ENCODE measurements around the gene CLIC3. TPM values are rescaled to one million over a fixed set of nuclear protein-coding genes. Genes with fewer than 3 reads are reported as not detected.

CLIC3 gene
- polyA plus RNA-seq, 4 donors = 0.34 to 1.4 (median 0.57) TPM

DNA sequence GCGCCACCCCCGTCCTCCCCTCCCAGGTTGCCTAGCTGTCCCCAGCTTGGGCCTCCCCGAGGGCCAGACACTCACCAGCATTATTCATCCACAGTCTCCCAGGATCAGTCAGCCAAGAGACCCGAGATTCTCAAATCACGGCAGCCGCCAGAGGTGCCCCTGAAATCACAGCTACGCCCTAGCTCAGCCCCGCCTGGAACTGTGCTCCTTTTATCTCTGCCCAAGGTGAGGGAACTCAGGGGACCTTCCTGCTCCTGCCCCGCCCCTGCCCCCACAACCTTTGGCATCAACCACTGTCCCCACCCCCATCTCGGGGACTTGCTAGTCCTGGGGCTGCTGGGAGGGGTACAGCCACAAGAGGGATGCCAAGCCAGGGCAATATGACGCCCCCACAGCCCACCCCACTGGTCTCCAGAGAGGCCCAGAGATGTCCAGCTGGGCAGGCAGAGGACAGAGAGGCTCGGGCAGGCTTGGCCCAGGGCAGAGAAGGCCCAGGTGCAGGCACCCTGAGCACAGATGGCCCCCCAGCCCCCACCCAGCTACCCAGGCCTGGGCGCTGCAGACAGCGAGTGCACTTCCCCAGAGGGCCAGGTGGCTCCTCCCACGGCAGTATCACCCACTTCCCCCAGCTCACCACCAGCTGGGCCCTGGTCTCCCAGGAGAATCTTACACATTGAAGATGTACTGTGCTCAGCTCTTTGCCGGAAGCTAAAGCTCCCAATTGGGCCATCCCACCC, 35.7 kb upstream of the CLIC3 start, which contains the start of gene FUT7:
FUT7 (minus strand) TSS at position 185 of the 737 bp plus-strand sequence; CDS start at position 88, 97 bp downstream.
- DNase-seq (ENCODE audit: low read depth in 4 of 4, low spot score in 3 of 4) = no peak

DNA sequence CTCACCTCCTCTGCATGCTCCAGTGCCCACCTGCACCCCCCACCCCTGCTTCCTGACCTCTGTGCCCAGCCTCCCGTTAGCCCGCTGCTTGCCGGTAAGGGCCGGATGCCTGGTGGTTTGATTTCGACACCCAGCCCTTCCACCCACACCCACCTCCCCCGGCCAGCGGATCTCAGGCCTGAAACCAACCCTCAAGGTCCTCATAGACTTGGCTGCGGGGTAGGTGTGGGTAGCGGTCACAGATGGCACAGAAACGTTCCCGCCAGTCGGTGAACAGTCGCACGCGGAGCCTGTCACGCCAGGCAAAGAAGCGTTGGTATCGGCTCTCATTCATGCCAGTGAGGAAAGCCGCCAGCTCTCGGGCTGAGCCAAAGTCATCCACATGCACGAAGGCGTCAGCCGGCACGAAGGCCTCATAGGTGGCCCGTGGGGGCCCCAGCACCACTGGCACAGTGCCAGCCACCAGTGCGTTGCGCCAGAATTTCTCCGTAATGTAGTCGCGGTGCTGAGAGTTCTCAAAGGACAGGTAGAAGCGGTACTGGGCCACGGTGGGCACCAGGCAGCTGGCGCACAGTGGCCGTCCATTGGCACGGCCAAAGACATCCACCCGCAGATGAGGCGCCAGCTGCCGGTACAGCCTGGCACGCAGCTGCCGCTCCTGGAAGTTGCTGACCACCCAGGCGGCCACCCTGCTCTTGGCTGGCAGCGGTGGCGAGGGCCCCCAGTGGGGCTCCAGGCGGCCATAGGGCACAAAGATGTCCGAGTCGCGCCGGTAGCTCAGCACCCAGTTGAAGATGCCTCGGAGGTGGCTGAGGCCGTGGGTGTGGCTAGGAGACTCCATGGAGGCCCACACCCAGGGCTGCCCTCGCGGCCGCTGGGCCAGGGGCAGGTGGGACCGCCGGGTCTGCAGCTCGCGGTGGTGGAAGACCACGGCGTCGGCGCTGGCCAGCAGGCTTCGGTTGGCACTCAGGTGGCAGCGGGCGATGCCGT, 34.5 kb upstream of the CLIC3 start:
- no peak for DNase-seq (ENCODE audit: low read depth in 4 of 4, low spot score in 3 of 4)

DNA sequence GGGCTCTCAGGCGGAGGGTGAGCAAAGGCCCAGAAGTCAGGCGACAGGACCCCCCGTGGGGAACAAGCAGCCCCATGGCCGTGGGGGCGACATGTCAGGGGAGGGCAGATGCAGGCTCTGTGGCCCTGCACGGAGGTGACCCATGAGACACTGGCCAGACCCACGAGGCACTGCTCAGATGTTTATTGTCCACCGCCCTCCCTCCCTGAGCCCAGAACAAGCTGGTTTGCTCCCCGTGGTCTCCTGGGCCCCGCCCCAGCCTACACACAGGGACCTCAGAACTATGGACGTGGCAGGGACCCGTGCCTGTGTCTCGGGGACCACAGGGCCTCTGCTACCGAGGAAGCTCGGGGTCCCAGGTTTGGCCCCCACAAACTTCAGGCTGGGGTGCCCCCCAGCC, 33.6 kb upstream of the CLIC3 start:
- no peak for DNase-seq (ENCODE audit: low read depth in 4 of 4, low spot score in 3 of 4)

DNA sequence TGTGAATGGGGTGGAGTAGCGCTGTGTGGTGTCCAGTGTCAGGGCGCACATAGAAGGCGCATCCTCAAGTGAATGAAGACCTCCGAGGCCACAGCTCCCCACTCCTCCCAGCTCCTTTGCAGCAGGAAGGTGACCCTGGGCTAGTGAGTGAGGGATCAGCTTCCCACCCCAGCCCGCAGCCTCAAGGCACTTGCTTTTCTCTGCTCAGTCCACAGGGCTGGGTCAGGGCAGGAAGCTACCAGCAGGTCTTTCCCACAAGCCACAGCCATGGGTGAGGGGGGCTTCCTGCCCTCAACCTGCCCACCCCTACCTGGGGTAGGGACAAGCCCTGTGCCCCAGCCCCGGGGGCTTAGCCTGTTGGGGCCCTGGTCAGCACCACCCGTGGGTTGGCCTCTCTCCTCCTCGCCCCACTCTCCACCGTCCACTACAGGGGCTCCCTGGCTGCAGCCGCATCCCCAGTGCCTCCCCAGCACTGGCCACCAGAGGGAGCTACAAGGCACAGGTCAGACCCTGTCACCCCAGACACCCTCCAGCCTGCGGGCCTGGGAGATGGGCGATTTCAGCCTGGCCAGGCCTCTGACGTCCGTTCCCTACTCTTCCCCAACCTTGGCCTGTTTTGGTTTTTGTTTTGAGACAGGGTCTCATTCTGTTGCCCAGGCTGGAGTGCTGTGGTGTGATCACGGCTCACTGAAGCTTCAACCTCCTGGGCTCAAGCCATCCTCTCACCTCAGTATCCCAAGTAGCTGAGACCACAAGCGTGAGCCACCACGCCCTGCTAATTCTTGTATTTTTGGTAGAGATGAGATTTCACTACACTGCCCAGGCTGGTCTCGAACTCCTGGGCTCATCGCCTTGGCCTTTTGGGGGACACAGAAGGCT, 32.9 kb upstream of the CLIC3 start:
- no peak for DNase-seq (ENCODE audit: low read depth in 4 of 4, low spot score in 3 of 4)

DNA sequence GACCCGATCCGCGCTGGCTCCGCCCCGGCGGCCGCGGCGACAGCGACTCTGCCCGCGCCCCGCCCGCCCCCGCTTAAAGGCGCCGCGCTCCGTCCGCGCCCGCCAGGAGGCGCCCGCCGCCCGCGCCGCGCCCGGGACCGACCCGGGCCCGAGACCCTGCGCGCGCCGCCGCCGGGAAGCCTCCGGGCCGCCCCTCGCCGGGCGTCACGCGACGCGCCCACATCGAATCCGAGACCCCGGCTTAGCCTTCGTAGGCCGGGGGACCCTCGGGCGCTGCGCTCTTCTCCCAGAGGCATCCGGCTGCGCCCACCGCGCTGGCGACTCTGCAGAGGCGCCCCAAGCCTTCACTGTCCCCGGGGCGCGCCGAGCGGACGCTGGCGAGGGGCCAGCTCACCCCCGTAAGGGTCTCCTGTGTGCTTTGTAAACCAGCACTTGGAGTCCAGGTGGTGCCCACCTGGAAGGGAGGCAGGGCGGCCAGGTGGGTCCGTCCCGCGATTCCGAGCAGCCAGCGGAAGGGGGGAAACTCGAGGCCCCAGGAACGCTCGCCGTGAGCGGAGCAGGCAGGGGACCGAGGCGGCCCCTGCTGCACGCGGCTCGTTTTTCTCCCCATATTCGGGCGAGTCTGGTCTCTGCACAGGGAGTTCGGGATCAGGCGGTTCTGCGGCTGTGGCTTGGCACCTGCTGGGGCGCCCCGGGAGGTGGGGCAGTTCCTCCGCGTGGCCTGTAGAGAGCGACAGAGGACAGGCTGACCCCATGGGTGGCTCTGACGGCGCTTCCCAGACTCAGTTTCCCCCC, 32.1 kb upstream of the CLIC3 start:
- DNase-seq (ENCODE audit: low read depth in 4 of 4, low spot score in 3 of 4) = no peak

DNA sequence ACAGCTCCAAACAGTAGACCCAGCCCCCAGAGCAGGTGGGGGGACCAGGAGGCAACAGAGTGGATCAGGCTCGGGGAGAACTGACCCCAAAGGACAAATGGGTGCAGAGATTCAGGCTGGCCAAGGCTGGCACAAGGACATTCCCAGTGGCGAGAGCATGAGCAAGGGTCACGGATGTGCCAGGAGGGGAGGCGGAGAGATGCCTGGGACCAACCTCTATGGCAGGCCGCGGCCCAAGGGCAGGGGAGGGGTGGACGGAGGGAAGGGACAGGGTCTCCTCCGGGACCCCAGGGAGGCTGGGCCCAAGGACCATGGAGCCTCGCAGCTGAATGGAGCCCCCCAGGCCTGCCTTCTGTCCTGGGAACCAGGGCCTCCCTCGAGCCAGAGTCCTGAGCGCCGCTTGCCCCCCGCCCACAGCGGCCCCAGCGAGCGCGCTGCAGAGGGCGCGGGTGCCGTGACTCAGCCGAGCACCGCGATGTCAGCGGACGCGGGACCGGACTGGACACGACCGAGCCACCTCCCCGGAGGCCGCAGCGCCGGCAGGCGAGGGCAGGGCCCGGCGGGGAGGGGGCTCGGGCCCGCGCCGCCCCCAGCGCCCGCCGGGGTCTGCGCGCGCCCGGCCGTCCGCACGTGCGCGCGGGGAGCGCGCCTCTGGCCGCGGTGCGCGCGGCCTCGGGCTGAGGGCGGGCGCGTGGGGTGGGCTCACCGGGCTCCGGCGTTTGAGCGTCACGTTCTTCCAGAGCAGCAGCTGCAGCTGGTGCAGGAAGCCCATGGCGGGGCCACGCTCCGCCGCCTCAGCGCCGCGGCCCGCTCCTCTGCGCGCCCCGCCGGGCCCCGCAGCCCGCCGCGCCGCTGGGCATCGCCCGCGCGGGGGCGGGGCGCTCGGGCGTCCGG, 31.2 kb upstream of the CLIC3 start, which contains the start of gene ABCA2:
ABCA2 (minus strand) TSS at position 869 of the 894 bp plus-strand sequence; CDS start at position 772, 97 bp downstream.
- no peak for DNase-seq (ENCODE audit: low read depth in 4 of 4, low spot score in 3 of 4)

DNA sequence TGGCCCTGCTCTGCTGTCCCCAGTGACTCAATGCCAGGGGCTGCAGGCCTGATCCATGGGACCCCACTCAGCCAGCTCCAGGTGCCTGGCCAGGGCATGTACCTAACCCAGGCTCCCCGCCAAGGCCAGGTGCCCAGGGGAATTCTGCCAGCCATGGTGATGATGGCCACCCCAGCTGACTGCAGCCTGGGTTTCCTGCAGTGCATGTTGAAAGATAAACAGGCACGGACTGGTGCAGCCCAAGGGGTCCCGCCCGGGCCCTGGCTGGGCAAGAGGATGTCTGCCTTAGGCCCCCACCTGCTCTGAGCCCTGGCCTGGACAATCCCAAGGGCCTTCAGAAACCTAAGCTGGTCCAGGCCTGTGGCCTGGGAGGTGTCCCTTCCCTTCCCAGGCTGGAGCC, 30.5 kb upstream of the CLIC3 start:
- no peak for DNase-seq (ENCODE audit: low read depth in 4 of 4, low spot score in 3 of 4)

DNA sequence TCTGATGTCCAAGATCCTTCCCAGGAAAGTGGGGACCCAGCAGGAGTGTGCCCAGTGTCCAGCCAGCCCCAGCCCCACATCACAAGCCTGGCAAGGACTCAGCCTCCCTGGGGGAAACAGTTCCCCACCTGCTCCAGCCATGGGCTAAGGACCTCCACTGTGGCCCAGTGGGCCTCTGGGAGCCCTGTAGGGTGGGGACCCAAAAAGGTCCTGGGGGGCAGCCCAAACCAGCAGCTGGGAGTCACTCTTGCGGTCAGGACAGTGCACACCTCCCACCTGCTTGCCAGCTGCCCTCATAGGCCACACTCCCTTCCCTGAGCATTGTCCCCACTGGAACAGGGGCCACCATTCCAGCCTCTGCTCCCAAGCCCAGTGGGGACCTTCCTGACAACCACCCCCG, 30.0 kb upstream of the CLIC3 start:
- no peak for DNase-seq (ENCODE audit: low read depth in 4 of 4, low spot score in 3 of 4)

DNA sequence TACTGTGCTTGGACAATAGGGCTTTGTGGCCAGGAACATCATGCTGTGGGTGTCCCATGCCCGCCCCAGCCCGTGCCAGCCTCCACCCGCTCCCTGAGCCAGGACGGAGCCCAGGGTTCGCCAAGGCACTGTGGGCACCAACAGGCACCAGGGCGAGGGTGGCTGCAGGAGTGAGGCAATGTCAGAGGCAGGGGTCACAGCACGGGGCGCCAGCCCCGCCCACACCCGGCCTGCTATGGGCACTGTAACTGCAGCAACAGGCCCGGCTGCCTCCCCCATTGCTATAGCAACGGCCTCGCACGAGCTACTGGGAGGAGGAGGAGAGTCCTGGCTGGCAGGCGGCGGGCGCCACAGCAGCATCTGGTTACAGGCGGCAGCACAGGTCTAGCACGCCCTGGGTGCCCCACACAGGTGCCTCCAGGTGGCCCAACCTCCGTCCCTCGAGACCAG, 29.2 kb upstream of the CLIC3 start:
- DNase-seq (ENCODE audit: low read depth in 4 of 4, low spot score in 3 of 4) = peak in 3 of 4 donors; percentile 63 to 82 (median 69)

DNA sequence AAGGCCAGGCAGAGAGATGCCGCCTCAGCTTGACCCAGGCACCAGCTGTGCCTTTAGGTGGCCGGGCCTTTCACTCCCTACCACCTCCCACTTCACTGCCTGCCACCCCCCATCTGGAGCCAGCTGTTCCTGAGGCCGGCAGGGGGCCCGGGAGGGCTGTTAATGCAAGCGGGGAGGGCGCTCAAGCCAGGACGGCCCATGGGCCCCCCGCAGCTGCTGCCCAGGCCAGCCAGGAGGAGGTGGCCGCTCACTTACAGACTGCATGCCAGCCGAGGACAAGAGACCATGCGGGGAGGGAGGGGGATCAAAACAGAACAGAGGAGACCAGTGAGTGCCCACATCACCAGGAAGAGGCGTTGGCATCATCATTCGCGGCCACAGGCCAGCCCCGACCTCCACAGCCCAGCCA, 27.2 kb upstream of the CLIC3 start:
- DNase-seq (ENCODE audit: low read depth in 4 of 4, low spot score in 3 of 4) = no peak

DNA sequence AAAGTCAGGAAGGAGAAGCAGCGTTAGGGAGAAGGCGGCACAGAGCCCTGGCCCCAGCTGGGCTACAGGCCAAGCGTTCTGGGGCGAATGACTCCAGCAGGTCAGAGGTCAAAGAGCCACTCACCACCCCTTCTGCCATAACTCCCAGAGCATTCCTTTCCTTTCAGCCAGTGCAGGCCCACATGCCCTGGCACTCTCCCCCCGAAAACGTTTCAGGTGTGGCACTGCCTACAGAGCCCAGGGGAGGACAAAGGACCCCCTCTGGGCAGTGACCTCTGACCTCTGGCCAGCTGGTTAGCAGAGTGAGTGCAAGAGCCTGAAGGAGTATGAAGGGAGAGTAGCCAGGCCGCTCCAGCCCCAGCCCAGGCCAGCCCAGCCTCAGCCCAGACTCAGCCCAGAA, 26.8 kb upstream of the CLIC3 start:
- no peak for DNase-seq (ENCODE audit: low read depth in 4 of 4, low spot score in 3 of 4)

DNA sequence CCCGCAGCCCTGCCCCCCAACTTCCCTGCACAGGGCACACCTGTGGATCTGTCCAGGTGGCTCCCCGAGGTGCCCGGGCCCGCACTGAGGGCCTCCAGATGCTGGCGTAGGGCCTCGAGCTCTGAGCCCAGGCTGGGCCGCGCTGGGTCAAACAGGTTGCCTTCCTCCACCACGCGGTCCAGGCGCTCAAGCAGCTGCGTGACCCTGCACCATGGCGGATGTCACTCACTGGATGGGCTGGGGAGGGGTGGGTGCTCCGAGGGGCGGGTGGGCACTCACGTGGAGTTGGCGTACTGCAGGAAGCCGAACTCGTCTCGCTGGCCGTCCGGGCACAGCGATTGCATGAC, 26.3 kb upstream of the CLIC3 start:
- DNase-seq (ENCODE audit: low read depth in 4 of 4, low spot score in 3 of 4) = no peak

DNA sequence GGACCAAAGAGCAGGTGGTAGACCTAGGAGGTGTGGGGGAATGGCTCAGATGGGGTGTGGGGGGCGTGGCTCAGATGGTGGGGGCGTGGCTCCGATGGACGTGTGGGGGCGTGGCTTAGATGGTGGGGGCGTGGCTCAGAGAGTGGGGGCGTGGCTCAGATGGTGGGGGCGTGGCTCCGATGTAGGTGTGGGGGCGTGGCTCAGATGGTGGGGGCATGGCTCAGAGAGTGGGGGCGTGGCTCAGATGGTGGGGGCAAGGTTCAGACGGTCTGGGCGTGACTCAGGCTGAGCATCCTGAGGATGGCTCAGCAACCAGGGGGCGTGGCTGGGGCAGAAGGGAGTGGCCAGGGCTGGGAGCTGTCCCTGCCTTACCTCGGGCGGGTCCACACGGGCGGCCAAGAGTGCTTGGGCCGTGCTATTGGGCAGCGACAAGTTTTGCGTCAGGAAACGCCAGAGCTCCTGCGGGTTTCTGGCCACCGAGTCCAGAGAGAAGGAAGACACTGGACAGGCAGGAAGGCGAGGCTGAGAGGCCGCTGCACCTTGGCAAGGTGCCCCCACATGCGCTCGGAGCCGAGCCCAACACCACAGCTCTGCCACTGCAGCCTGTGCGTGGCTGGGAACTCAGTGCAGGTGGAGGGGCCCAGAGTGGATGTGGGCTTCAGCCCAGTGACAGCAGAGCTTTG, 25.8 kb upstream of the CLIC3 start:
- no peak for DNase-seq (ENCODE audit: low read depth in 4 of 4, low spot score in 3 of 4)

DNA sequence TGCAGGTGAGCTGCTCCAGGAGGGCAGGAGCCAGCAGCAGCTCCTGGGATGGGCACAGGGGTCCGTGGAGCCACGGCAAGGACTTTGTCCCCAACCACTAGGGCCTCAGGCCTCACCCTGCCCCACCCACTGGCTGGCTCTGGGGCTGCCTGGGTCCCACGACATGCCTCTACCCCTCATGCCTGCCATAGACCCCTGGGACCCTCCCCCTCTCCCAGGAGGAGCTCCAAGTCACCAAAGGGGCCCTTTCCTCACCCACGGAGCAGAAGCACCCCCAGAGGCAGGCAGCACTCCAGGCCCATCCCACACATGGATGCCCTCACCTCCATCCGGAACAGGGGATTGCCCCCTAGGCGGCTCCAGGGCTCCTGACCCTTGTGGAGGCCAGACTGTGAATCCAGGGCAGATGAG, 25.2 kb upstream of the CLIC3 start:
- no peak for DNase-seq (ENCODE audit: low read depth in 4 of 4, low spot score in 3 of 4)

DNA sequence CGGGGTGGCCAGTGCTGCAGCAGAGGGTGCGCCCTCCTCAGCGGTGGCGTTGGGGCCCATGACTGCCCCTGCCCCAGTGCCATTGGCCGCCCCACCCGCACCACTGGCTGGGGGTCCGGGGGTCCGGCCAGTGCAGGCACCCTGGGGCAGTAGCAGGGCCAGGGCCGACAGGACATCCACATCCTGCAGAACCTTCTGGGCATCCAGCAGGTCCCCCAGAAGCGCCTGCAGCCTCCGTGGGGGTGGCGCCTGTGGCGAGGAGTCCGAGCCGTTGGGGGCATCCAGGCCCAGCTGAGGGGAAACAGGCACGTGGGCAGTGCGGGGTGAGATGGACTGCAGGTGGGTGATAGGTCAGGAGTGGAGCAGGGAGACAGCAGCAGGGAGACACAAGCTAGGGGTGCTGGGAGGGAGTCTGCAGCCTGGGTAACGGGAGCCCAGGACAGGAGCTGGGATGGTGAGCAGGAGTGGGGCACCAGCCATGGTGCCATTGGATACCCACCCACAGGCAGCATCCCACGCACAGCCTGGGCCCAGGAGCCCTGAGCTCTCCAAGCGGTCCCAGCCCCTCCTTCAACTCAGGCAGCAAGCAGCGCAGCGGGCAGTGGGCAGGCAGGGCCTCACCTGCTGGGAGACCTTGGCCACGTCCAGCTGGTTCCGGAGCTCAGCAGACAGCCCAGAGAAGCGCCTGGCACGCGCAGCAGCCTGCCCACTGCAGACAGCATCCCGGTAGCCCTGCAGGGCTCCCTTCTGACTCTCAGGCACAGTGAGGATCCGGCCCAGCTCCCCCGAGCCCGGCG, 24.6 kb upstream of the CLIC3 start:
- DNase-seq (ENCODE audit: low read depth in 4 of 4, low spot score in 3 of 4) = no peak

DNA sequence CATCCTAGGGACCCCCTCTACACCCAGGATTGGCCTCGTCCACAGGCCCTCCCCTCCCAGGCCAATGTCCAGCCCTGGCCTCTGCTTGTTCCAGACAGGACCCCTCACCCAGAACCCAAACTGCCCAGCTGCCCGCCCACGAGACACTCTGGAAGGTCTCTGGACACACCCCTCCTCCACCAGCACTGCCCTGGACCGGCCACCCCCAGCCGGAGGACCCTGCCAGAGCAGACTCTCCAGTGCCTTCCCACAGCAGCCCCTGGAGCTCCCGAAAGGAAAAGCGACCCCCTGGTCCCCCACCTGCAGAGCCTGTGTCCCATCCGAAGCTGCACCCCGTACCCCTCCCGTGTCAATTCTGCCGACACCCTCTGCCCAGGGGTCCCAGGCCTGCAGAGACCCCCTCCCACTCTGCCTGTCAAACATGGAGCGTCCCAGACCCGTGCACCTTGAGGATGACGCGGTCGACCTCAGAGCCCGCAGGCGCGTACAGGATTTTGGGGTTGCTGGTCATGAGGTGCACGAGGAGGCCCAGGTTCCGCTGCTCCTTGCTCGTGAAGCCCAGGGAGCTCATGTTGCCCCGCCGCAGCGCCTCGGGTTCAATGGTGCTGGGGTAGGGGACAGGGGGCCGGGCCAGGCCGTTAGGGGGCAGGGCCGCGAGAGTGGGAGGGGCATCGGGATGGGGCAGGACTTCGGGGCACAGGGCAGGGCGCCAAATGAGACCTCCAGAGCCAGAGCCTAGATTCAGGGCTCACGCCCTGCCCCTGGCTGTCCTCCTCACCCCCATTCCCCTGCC, 23.7 kb upstream of the CLIC3 start:
- no peak for DNase-seq (ENCODE audit: low read depth in 4 of 4, low spot score in 3 of 4)

Measured in left renal pelvis (tissue), 4 donors.